GM12891 (cell line): Measurements from ENCODE around the gene SUGP1.

Experiments
- PAX5 ChIP-seq: IDR thresholded peaks from 2 replicates; pipeline ENCODE4 v1.6.1; 2011; ENCODE audit warnings: low read length, moderate library complexity, mild to moderate bottlenecking; ENCODE audit not compliant: insufficient read depth, severe bottlenecking
- POLR2A ChIP-seq: IDR thresholded peaks from 2 replicates; pipeline ENCODE4 v1.6.1; 2011; ENCODE audit warnings: low read depth, low read length, control low read depth
- POLR2AphosphoS5 ChIP-seq: IDR thresholded peaks from 2 replicates; pipeline ENCODE4 v1.6.1; 2011; ENCODE audit warnings: low read depth, low read length, control low read depth
- SPI1 ChIP-seq: IDR thresholded peaks from 2 replicates; pipeline ENCODE4 v1.6.1; 2011; ENCODE audit warnings: low read depth, low read length, control low read depth
- TAF1 ChIP-seq: IDR thresholded peaks from 2 replicates; pipeline ENCODE4 v1.6.1; 2011; ENCODE audit warnings: low read depth, low read length, control low read depth

GRCh38 chr19:19279853-19280252 is 40.5 kb downstream of the SUGP1 start:
- TF ChIP-seq TAF1 (no peak), POLR2AphosphoS5 (no peak), POLR2A (no peak), SPI1 (no peak), PAX5 (no peak)
